Breast epithelium (tissue), 4 donors: ENCODE measurements around the gene NUMB. TPM values are rescaled to one million over a fixed set of nuclear protein-coding genes. Genes with fewer than 3 reads are reported as not detected.

Experiments
- DNase-seq, 2 donors: peaks; one replicate each; pipeline ENCODE4 v3.0.0-alpha.2; 2019; ENCODE audit warnings: low spot score in 2 of 2
- H3K27ac ChIP-seq, 2 donors: fragments of 200-600 bp; sonication (generic) in 1 of 2; one replicate each; pipeline ENCODE4 v1.5.1; 2016 to 2019; ENCODE audit warnings: mild to moderate bottlenecking in 1 of 2
- H3K27me3 ChIP-seq, 2 donors: fragments of 200-600 bp; sonication (generic) in 1 of 2; one replicate each; pipeline versions ENCODE4 v1.5.1 to v1.6.0; 2017 to 2019; ENCODE audit warnings: control low read depth in 1 of 2, mild to moderate bottlenecking in 1 of 2
- H3K36me3 ChIP-seq: fragments of 200-600 bp; one replicate; pipeline ENCODE4 v1.5.1; 2019
- H3K4me1 ChIP-seq, 2 donors: fragments of 200-600 bp; sonication (generic); one replicate each; pipeline ENCODE4 v1.5.1; 2016 to 2019; ENCODE audit warnings: control low read depth in 1 of 2
- H3K4me3 ChIP-seq, 3 donors: fragments of 200-600 bp; sonication (generic); 1 replicate in 2 of 3; 2 replicates in 1 of 3; pipeline ENCODE4 v1.5.1; 2016 to 2019; ENCODE audit warnings: mild to moderate bottlenecking in 3 of 3, moderate library complexity in 2 of 3
- H3K9me3 ChIP-seq, 2 donors: fragments of 200-600 bp; sonication (generic) in 1 of 2; one replicate each; pipeline ENCODE4 v1.5.1; 2016 to 2019; ENCODE audit warnings: control low read depth in 1 of 2
- POLR2A ChIP-seq: fragments of 450-650 bp; IDR thresholded peaks from one replicate; pipeline ENCODE4 v1.6.1; 2016; ENCODE audit warnings: antibody characterized with exemption, mild to moderate bottlenecking, moderate library complexity
- POLR2AphosphoS5 ChIP-seq, 3 donors: sonication (generic); formaldehyde crosslinking; IDR thresholded peaks; one replicate each; pipeline ENCODE4 v1.6.1; 2017; ENCODE audit warnings: antibody characterized with exemption in 3 of 3
- intact Hi-C: fragments of 100-400 bp; cut with DNase I; formaldehyde crosslinking; loops from one replicate; pipeline ENCODE4 v1.15.1; 2023; ENCODE audit warnings: low total_unique reads
- total RNA-seq, 3 donors: library from RNA; depleted of rRNA; stranded (reverse); fragments of >200 nt; gene quantifications; one replicate each; pipeline ENCODE4 v1.1.0, GENCODE V29; 2016
- TF ChIP-seq, protein P1 (sequence below), 3 donors: fragments of 450-650 bp; IDR thresholded peaks; one replicate each; pipeline ENCODE4 v1.5.1; 2016 to 2017; ENCODE audit warnings: antibody characterized with exemption in 3 of 3, mild to moderate bottlenecking in 3 of 3, moderate library complexity in 3 of 3

The NUMB gene
- total RNA-seq, 3 donors from 2014 or later = 49.6 to 84.0 (median 61.6) TPM

GRCh38 chr14:73243341-73243740, 215.0 kb downstream of the NUMB start:
- DNase-seq = no peak
- intact Hi-C loops = no loop called here
- Histone ChIP-seq H3K4me1 (peaks cover 7 to 10% of the 10 kb centered on the region in 2 donors), H3K27me3 (no peaks in the 10 kb centered on the region), H3K36me3 (no peaks in the 10 kb centered on the region), H3K4me3 (no peak overlapping the region), H3K27ac (peak overlapping the region in 1 of 2 donors; percentile 74), H3K9me3 (no peaks in the 10 kb centered on the region)
- TF ChIP-seq POLR2AphosphoS5 (IDR thresholded peaks at IDR 0.05) (no peak), POLR2A (no peak)
- TF ChIP-seq, protein P1, sequence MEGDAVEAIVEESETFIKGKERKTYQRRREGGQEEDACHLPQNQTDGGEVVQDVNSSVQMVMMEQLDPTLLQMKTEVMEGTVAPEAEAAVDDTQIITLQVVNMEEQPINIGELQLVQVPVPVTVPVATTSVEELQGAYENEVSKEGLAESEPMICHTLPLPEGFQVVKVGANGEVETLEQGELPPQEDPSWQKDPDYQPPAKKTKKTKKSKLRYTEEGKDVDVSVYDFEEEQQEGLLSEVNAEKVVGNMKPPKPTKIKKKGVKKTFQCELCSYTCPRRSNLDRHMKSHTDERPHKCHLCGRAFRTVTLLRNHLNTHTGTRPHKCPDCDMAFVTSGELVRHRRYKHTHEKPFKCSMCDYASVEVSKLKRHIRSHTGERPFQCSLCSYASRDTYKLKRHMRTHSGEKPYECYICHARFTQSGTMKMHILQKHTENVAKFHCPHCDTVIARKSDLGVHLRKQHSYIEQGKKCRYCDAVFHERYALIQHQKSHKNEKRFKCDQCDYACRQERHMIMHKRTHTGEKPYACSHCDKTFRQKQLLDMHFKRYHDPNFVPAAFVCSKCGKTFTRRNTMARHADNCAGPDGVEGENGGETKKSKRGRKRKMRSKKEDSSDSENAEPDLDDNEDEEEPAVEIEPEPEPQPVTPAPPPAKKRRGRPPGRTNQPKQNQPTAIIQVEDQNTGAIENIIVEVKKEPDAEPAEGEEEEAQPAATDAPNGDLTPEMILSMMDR (IDR thresholded peaks at IDR 0.05) = no peak

DNA sequence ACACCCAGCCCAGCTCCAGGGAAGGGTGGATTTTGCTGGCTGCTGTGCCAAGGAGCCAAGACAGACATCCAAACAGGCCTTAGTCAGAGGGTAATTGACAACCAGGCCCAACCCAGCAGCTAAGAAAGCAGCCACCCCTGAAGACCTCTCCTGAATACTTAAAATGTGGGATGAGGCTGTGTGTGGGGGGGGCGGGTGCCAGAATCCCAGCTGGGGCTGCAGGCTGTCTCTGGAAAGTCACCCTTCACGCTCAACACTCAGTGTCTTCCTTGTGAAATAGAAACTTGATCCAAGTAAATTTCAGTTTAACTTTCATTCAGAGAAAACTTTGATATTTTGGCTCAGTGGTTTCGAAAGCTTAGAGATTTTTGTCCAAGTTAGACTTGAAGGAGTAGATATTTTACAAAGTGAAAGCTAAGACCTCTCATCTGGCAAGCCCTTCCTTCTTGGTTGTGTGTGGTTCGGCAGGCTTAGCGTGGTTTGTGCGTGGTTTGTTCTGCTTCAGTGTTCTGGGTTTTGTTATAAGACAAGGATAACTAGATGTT, 215.9 kb downstream of the NUMB start:
- DNase-seq = no peak
- TF ChIP-seq POLR2A (no peak), POLR2AphosphoS5 (IDR thresholded peaks at IDR 0.05) (no peak)
- TF ChIP-seq, protein P1 (IDR thresholded peaks at IDR 0.05) = no peak
- Histone ChIP-seq H3K36me3 (no peaks in the 10 kb centered on the region), H3K9me3 (no peaks in the 10 kb centered on the region), H3K27ac (peak overlapping the region; percentile 36 to 79), H3K27me3 (no peaks in the 10 kb centered on the region), H3K4me3 (peak overlapping the region in 2 of 3 donors; percentile 11 to 44), H3K4me1 (peaks cover 7 to 10% of the 10 kb centered on the region in 2 donors)
- intact Hi-C loops = no loop called here

- H3K27me3 ChIP-seq = no peaks in the 10 kb centered on the region
- peak overlapping the region in 1 of 3 donors; percentile 44 for H3K4me3 ChIP-seq
- peak in 1 of 2 donors; percentile 37 for DNase-seq
- peak overlapping the region; percentile 36 to 79 for H3K27ac ChIP-seq
- peaks cover 7 to 10% of the 10 kb centered on the region in 2 donors for H3K4me1 ChIP-seq
- no peaks in the 10 kb centered on the region for H3K9me3 ChIP-seq
- no peaks in the 10 kb centered on the region for H3K36me3 ChIP-seq
- intact Hi-C loops = no loop called here
- TF ChIP-seq POLR2A (no peak), POLR2AphosphoS5 (IDR thresholded peaks at IDR 0.05) (no peak)
- TF ChIP-seq, protein P1 (IDR thresholded peaks at IDR 0.05) = no peak
These were observed 216.7 kb downstream of the NUMB start for GRCh38 chr14:73241481-73242165.

- TF ChIP-seq POLR2A (no peak), POLR2AphosphoS5 (IDR thresholded peaks at IDR 0.05) (no peak)
- TF ChIP-seq, protein P1 (IDR thresholded peaks at IDR 0.05) = no peak
- Histone ChIP-seq H3K4me3 (no peak overlapping the region), H3K27me3 (no peaks in the 10 kb centered on the region), H3K27ac (peak overlapping the region in 1 of 2 donors; percentile 52), H3K9me3 (no peaks in the 10 kb centered on the region), H3K4me1 (peaks cover 7 to 10% of the 10 kb centered on the region in 2 donors), H3K36me3 (no peaks in the 10 kb centered on the region)
- intact Hi-C loops = no loop called here
- DNase-seq = peak in 1 of 2 donors; percentile 38
These were observed 217.4 kb downstream of the NUMB start for GRCh38 chr14:73240816-73241480.
